GM12872 (cell line): ENCODE data around the gene PARP8.

ENCODE experiments used
- TF ChIP-seq, protein P1 (sequence below): IDR thresholded peaks from 3 replicates; pipeline ENCODE4 v1.5.1; 2011; ENCODE audit warnings: low read depth, mild to moderate bottlenecking, low read length, moderate library complexity; ENCODE audit not compliant: insufficient read depth

The PARP8 gene

DNA sequence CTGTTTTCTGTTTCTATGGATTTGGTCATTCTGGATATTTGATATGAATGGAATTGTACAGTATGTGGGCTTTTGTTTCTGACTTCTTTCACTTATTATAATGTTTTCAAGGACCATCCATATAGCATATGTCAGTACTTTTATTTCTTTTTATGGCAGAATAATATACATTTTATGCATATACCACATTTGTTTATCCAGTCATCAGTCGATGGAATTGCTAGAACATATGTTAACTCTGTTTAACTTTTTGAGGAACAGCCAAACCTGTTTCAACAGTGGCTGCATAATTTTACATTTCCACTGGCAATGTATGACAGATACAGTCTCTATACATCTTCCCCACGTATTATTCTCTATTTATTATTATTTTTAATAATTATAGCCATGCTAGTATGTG, 131.6 kb downstream of the PARP8 start:
- TF ChIP-seq, protein P1, sequence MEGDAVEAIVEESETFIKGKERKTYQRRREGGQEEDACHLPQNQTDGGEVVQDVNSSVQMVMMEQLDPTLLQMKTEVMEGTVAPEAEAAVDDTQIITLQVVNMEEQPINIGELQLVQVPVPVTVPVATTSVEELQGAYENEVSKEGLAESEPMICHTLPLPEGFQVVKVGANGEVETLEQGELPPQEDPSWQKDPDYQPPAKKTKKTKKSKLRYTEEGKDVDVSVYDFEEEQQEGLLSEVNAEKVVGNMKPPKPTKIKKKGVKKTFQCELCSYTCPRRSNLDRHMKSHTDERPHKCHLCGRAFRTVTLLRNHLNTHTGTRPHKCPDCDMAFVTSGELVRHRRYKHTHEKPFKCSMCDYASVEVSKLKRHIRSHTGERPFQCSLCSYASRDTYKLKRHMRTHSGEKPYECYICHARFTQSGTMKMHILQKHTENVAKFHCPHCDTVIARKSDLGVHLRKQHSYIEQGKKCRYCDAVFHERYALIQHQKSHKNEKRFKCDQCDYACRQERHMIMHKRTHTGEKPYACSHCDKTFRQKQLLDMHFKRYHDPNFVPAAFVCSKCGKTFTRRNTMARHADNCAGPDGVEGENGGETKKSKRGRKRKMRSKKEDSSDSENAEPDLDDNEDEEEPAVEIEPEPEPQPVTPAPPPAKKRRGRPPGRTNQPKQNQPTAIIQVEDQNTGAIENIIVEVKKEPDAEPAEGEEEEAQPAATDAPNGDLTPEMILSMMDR, result no peak

DNA sequence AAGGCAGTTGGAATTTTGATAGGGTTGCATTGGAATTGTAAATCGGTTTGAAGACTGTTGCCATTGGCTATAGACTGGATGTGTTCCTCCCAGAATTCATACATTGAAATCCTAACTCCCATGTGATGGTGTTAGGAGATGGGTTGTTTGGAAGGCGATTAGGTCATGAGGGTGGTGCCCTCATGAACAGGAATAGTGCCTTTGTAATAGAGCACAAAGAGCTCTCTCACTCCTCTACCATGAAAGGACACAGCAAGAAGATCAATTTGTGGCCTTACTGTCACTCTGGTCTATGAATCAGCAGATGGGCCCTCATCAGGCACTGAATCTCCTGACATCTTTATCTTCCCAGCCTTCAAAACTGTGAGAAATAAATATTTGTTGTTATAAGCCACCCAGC, 133.2 kb downstream of the PARP8 start:
- TF ChIP-seq, protein P1, result no peak

DNA sequence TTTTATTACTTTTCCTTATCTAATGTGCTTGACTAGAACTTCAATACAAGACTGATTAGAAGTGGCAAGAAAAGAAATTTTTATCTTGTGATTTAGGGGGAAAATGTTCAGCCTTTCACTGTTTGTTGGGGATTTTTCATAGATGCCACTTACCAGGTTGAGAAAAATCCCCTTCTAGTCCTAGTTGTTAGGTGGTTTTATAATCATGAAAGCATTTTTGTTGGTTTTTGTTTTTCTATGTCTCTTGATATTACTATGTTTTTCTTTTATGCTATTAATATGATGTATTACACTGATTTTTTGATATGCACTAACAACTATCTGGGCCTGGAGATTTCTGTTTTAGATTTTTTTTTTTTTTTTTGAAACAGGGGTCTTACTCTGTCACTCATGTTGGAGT, 134.0 kb downstream of the PARP8 start:
- TF ChIP-seq, protein P1, result no peak

DNA sequence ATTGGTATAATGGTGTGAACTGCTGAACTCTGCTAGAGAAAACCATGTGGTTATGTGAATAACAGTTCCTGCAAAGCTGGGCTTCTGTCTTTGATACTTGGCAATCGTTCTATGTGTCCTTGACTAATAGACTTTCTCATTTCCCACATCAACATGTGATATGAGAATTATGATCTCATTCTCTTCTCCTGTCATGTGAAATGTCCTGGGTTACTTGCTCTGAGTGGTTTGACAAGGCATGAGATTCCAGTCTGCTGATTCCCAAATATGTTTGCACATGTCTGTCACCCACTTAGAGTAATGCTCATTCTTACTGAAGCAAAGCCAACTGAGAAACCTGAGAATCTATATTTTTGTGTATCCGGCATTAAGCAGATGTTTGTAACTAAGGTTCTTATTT, 141.2 kb downstream of the PARP8 start:
- TF ChIP-seq, protein P1, result no peak

DNA sequence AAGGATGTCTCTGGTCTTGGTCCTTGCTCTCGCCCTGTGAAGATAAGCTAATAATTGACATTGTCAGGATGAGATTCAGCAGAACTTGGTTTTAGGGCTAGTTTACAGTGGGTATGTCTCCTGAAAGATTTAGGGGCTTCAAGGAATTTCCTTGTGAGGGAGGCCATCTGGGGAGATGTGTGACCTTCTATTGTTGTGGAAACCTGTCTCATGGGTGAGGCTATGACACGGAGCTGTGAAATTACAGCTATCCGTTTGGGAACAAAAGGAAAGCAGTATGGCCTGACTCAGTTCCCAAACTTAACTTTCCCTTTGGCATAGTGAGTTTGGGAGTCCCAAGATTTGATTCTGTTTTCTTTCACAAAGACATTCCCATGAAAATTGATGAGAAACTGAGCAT, 142.0 kb downstream of the PARP8 start:
- TF ChIP-seq, protein P1, result no peak

DNA sequence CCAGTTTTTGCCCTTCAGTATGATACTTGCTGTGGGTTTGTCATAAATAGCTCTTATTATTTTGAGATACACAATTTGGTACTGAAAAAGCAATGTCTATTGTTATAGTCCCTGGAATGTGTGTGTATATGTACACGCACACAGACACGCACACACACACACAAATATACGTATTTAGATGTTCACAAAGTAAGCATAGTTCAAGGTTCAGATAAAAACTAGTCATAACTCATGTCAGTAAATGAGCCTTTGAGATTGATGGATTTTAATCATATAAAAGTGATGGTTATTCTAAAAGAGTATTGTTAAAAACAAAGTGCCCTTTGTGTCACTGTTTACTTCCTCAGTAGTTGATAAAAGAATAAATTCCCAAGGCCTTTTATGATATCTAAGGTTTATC, 147.3 kb downstream of the PARP8 start:
- TF ChIP-seq, protein P1, result no peak

DNA sequence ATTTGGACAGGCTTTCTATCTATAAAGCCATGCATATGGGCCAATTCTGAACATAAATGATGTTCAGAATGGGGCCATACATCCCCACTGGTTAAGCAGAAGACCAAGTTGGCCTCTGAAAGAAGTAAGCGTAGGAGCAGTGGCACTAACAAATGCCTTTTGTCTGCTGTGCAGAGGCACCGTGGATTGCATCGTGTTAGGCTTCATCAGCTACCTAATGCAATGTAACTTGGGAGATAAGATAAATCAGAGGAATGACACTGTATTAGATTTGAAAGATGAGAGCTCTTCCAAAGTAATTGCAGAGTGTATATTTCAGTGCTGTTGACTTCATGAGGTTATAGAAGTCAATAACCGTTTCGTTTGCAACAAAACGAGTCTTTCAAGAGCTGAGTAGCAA, 148.1 kb downstream of the PARP8 start:
- TF ChIP-seq, protein P1, result no peak

DNA sequence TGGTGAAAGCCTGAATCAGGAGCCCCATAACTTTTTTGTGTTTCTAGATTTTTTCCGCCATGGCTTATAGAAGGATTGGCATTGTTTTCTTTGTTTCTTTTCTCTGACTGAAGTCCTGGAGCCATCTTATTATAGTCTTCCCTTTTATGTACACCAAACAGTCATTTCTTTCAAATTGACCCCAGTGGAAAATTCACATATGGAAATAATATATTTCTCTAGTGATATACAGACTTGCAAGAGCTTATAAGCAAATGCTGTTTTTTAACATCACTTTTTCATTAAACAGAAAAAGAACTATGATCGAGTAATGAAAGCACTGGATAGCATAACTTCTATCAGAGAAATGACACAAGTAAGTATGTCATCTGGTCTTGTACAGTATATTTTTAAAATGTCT, 155.6 kb downstream of the PARP8 start:
- TF ChIP-seq, protein P1, result no peak
